Endothelial cell of umbilical vein (primary cell): ENCODE results near the gene RABGGTA.
A peak's percentile ranks its signal among the peaks of the same experiment; 100 is the strongest.

Experiments used
- EZH2 ChIP-seq: IDR thresholded peaks from 2 replicates; pipeline ENCODE4 v1.6.1; 2012; ENCODE audit warnings: borderline replicate concordance, low read depth, mild to moderate bottlenecking, moderate library complexity, low read length, inconsistent platforms; ENCODE audit not compliant: severe bottlenecking
- GATA2 ChIP-seq: IDR thresholded peaks from 2 replicates; pipeline ENCODE4 v1.7.0; 2011; ENCODE audit warnings: low read depth, mild to moderate bottlenecking, moderate library complexity, mixed read lengths, low read length; ENCODE audit not compliant: insufficient read length, insufficient read depth
- JUN ChIP-seq: IDR thresholded peaks from 2 replicates; pipeline ENCODE4 v1.6.1; 2011; ENCODE audit warnings: borderline replicate concordance, low read depth; ENCODE audit not compliant: insufficient read length, insufficient read depth
- POLR2A ChIP-seq: IDR thresholded peaks from 2 replicates; pipeline ENCODE4 v1.6.1; 2012; ENCODE audit warnings: low read depth, mild to moderate bottlenecking, control low read depth, low read length
- POLR2AphosphoS5 ChIP-seq: IDR thresholded peaks from 2 replicates; pipeline ENCODE4 v1.6.1; 2012; ENCODE audit warnings: low read depth, mild to moderate bottlenecking, control low read depth, low read length, moderate library complexity; ENCODE audit not compliant: insufficient read depth
- TF ChIP-seq, protein P1 (sequence below), 2 donors: IDR thresholded peaks; 1 replicate in 1 of 2; 2 replicates in 1 of 2; pipeline ENCODE4 v1.5.1; 2011; ENCODE audit warnings: low read length in 2 of 2, mild to moderate bottlenecking in 2 of 2, moderate library complexity in 2 of 2, control low read depth in 1 of 2, inconsistent platforms in 1 of 2, low read depth in 1 of 2; ENCODE audit not compliant: insufficient read depth in 1 of 2; ENCODE audit errors: extremely low read depth in 1 of 2

DNA sequence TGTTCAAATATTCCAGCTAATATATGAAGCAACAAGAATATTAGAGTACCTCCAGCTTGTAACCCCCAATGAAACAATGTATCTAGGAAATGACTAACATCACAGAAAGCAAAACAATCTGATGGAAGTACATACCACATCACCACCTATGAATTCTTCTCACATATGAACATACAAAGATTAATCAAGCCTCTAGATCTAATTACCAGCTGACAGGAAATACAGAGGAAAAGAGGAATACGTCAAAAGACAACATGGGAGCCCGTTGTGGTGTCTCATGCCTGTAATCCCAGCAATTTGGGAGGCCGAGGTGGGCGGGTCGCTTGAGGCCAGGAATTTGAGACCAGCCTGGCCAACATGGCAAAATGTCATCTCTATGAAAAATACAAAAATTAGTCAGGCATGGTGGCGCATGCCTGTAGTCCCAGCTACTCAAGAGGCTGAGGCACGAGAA, 46.8 kb downstream of the RABGGTA start:
- TF ChIP-seq POLR2A (no peak), POLR2AphosphoS5 (peak; percentile 78), JUN (peak; percentile 93), EZH2 (no peak), GATA2 (peak; percentile 94)
- TF ChIP-seq, protein P1, sequence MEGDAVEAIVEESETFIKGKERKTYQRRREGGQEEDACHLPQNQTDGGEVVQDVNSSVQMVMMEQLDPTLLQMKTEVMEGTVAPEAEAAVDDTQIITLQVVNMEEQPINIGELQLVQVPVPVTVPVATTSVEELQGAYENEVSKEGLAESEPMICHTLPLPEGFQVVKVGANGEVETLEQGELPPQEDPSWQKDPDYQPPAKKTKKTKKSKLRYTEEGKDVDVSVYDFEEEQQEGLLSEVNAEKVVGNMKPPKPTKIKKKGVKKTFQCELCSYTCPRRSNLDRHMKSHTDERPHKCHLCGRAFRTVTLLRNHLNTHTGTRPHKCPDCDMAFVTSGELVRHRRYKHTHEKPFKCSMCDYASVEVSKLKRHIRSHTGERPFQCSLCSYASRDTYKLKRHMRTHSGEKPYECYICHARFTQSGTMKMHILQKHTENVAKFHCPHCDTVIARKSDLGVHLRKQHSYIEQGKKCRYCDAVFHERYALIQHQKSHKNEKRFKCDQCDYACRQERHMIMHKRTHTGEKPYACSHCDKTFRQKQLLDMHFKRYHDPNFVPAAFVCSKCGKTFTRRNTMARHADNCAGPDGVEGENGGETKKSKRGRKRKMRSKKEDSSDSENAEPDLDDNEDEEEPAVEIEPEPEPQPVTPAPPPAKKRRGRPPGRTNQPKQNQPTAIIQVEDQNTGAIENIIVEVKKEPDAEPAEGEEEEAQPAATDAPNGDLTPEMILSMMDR (IDR thresholded peaks at IDR 0.05; ENCODE audit: extremely low read depth in 1 of 2, insufficient read depth in 1 of 2, low read depth in 1 of 2, low read length in 2 of 2): no peak
